ENCODE measurements around the gene RABEP2.

The RABEP2 gene

DNA sequence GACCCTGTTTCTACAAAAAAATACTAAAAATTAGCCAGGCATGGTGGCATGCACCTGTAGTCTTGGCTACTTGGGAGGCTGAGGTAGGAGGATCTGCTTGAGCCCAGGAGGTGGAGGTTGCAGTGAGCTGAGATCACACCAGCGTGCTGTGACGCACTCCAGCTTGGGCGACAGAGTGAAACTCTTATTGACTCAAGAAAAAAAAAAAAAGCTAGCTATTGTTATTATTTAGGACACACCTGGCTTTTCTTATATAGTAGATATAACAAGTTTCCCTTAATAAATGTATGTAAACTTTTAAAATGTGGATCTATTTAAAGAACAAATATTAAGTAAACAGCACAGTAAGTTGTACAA lies 1.8 kb downstream of the RABEP2 start:
- Histone ChIP-seq H3K27ac (ENCODE audit: low read depth, low read length) (peak overlapping the region; percentile 99), H3F3A (ENCODE audit: control insufficient read depth, insufficient read depth) (peaks cover 30% of the 10 kb centered on the region), H3K4me3 (ENCODE audit: low read length) (peak overlapping the region; percentile 94), H3K36me3 (ENCODE audit: control insufficient read depth, low read length) (peaks cover 59% of the 10 kb centered on the region), H3K9me2 (replicated peaks; ENCODE audit: control insufficient read depth, low read length) (no peaks in the 10 kb centered on the region), H3K4me1 (ENCODE audit: control insufficient read depth, low read length) (peaks cover 46% of the 10 kb centered on the region), H4K20me1 (ENCODE audit: control insufficient read depth, insufficient read depth, low read depth, low read length) (no peaks in the 10 kb centered on the region), H3K4me2 (ENCODE audit: low read length) (peak overlapping the region; percentile 98), H3K27me3 (ENCODE audit: control insufficient read depth, low read length) (no peaks in the 10 kb centered on the region), H3K9me3 (ENCODE audit: control insufficient read depth, insufficient read depth, low read length) (no peaks in the 10 kb centered on the region), H3K79me2 (ENCODE audit: control insufficient read depth, low read length) (peaks cover 33% of the 10 kb centered on the region)
- no peak for TF ChIP-seq EZH2phosphoT487 (IDR thresholded peaks at IDR 0.05; ENCODE audit: borderline replicate concordance, low read length)
- TF ChIP-seq, protein P1, sequence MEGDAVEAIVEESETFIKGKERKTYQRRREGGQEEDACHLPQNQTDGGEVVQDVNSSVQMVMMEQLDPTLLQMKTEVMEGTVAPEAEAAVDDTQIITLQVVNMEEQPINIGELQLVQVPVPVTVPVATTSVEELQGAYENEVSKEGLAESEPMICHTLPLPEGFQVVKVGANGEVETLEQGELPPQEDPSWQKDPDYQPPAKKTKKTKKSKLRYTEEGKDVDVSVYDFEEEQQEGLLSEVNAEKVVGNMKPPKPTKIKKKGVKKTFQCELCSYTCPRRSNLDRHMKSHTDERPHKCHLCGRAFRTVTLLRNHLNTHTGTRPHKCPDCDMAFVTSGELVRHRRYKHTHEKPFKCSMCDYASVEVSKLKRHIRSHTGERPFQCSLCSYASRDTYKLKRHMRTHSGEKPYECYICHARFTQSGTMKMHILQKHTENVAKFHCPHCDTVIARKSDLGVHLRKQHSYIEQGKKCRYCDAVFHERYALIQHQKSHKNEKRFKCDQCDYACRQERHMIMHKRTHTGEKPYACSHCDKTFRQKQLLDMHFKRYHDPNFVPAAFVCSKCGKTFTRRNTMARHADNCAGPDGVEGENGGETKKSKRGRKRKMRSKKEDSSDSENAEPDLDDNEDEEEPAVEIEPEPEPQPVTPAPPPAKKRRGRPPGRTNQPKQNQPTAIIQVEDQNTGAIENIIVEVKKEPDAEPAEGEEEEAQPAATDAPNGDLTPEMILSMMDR (IDR thresholded peaks at IDR 0.05; ENCODE audit: low read depth, low read length, poor library complexity, severe bottlenecking), result no peak

DNA sequence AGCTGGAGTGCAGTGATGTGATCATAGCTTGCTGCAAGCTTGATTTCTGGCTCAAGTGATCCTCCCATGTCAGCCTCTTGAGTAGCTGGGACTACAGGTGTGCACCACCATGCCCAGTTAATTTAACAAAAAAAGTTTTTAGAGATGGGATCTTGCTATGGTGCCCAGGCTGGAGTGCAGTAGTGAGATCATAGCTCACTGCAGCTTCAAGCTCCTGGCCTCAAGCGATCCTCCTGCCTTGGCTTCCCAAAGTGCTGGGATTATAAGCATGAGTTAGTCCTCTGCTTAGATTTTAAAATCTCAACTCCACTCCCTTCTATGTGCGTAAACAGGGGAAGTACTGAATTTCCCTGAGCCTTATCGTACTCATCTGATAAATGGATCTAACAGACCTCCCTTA lies 6.3 kb downstream of the RABEP2 start:
- H3K4me1 ChIP-seq (ENCODE audit: control insufficient read depth, low read length), result peaks cover 20% of the 10 kb centered on the region
- H4K20me1 ChIP-seq (ENCODE audit: control insufficient read depth, insufficient read depth, low read depth, low read length), result no peaks in the 10 kb centered on the region
- no peaks in the 10 kb centered on the region for H3K9me3 ChIP-seq (ENCODE audit: control insufficient read depth, insufficient read depth, low read length)
- H3K79me2 ChIP-seq (ENCODE audit: control insufficient read depth, low read length), result peaks cover 34% of the 10 kb centered on the region
- no peak overlapping the region for H3K27ac ChIP-seq (ENCODE audit: low read depth, low read length)
- H3F3A ChIP-seq (ENCODE audit: control insufficient read depth, insufficient read depth), result peaks cover 12% of the 10 kb centered on the region
- H3K4me2 ChIP-seq (ENCODE audit: low read length), result no peak overlapping the region
- no peaks in the 10 kb centered on the region for H3K9me2 ChIP-seq (replicated peaks; ENCODE audit: control insufficient read depth, low read length)
- H3K4me3 ChIP-seq (ENCODE audit: low read length), result no peak overlapping the region
- TF ChIP-seq, protein P1 (IDR thresholded peaks at IDR 0.05; ENCODE audit: low read depth, low read length, poor library complexity, severe bottlenecking), result no peak
- no peak for TF ChIP-seq EZH2phosphoT487 (IDR thresholded peaks at IDR 0.05; ENCODE audit: borderline replicate concordance, low read length)
- peaks cover 83% of the 10 kb centered on the region for H3K36me3 ChIP-seq (ENCODE audit: control insufficient read depth, low read length)
- no peaks in the 10 kb centered on the region for H3K27me3 ChIP-seq (ENCODE audit: control insufficient read depth, low read length)

DNA sequence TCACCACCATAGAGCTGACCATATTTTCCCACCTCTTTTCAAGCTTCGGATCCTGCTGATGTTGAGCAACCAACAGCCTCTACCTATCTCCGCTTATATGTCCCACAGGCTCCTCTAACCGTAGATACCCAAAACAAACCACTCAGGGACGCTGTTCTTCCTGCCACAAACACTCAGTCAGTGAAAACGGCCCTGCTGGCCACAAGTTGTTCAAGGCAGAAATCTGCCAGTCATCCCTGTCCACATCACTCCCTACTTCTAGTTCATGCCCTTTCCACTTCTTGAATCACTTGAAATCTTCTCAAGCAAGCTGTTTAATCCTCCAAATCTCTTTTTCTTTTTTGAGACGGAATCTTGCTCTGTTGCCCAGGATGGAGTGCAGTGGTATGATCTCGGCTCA lies 7.9 kb downstream of the RABEP2 start:
- no peak for TF ChIP-seq EZH2phosphoT487 (IDR thresholded peaks at IDR 0.05; ENCODE audit: borderline replicate concordance, low read length)
- TF ChIP-seq, protein P1 (IDR thresholded peaks at IDR 0.05; ENCODE audit: low read depth, low read length, poor library complexity, severe bottlenecking), result no peak
- peaks cover 81% of the 10 kb centered on the region for H3K36me3 ChIP-seq (ENCODE audit: control insufficient read depth, low read length)

More for the DNA sequence above, 7.9 kb downstream of the RABEP2 start:
- H3K4me1 ChIP-seq (ENCODE audit: control insufficient read depth, low read length), result peaks cover 14% of the 10 kb centered on the region
- H4K20me1 ChIP-seq (ENCODE audit: control insufficient read depth, insufficient read depth, low read depth, low read length), result no peaks in the 10 kb centered on the region
- H3K27me3 ChIP-seq (ENCODE audit: control insufficient read depth, low read length), result no peaks in the 10 kb centered on the region
- no peak overlapping the region for H3K4me3 ChIP-seq (ENCODE audit: low read length)
- no peak overlapping the region for H3K27ac ChIP-seq (ENCODE audit: low read depth, low read length)
- H3F3A ChIP-seq (ENCODE audit: control insufficient read depth, insufficient read depth), result no peaks in the 10 kb centered on the region
- no peaks in the 10 kb centered on the region for H3K9me3 ChIP-seq (ENCODE audit: control insufficient read depth, insufficient read depth, low read length)
- H3K9me2 ChIP-seq (replicated peaks; ENCODE audit: control insufficient read depth, low read length), result no peaks in the 10 kb centered on the region
- no peak overlapping the region for H3K4me2 ChIP-seq (ENCODE audit: low read length)
- H3K79me2 ChIP-seq (ENCODE audit: control insufficient read depth, low read length), result peaks cover 23% of the 10 kb centered on the region
